Dedifferentiated amniotic fluid mesenchymal stem cell (primary cell): ENCODE measurements around the gene SOCS3.
"Not testable (repeated sequence)": the region's sequence is repeated elsewhere in the genome, so short reads cannot be mapped to it uniquely, and the experiment has no call there.

ENCODE experiments used
- DNase-seq: peaks from one replicate; pipeline ENCODE4 v3.0.0-alpha.2; 2016; ENCODE audit errors: extremely low spot score

Gene SOCS3

GRCh38 chr17:78348055-78348770 lies 11.7 kb downstream of the SOCS3 start:
- DNase-seq: no peak

GRCh38 chr17:78347453-78347852 lies 12.4 kb downstream of the SOCS3 start:
- no peak for DNase-seq

GRCh38 chr17:78346605-78347250 lies 13.1 kb downstream of the SOCS3 start:
- no peak for DNase-seq

GRCh38 chr17:78345791-78346494 lies 13.9 kb downstream of the SOCS3 start:
- no peak for DNase-seq

- no peak for DNase-seq
These were observed 14.7 kb downstream of the SOCS3 start for GRCh38 chr17:78345172-78345571.

GRCh38 chr17:78344666-78345065 lies 15.2 kb downstream of the SOCS3 start:
- DNase-seq: no peak

- no peak for DNase-seq
These were observed 16.2 kb downstream of the SOCS3 start for GRCh38 chr17:78343543-78344201.

- DNase-seq: peak; percentile 87
These were observed 16.7 kb downstream of the SOCS3 start for GRCh38 chr17:78343187-78343542.

GRCh38 chr17:78342449-78343186 lies 17.3 kb downstream of the SOCS3 start:
- DNase-seq: peak; percentile 77

- DNase-seq: peak; percentile 57
These were observed 18.1 kb downstream of the SOCS3 start for GRCh38 chr17:78341559-78342448.

- DNase-seq: no peak
These were observed 19.5 kb downstream of the SOCS3 start for GRCh38 chr17:78340183-78340955.

- DNase-seq: no peak
These were observed 21.2 kb downstream of the SOCS3 start for GRCh38 chr17:78338486-78339259.

GRCh38 chr17:78337244-78338109 lies 22.4 kb downstream of the SOCS3 start:
- DNase-seq: no peak

GRCh38 chr17:78335209-78335608 lies 24.7 kb downstream of the SOCS3 start:
- DNase-seq: no peak

GRCh38 chr17:78332991-78333390 lies 26.9 kb downstream of the SOCS3 start:
- DNase-seq: no peak

GRCh38 chr17:78331355-78331754 lies 28.5 kb downstream of the SOCS3 start:
- not testable (repeated sequence) for DNase-seq

GRCh38 chr17:78330570-78331224 lies 29.2 kb downstream of the SOCS3 start:
- no peak for DNase-seq
